Measurements from ENCODE around the gene SAPCD1. TPM values are rescaled to one million over a fixed set of nuclear protein-coding genes. Genes with fewer than 3 reads are reported as not detected.

SAPCD1 gene
- total and polyA plus RNA-seq, 10 of the 15 experiments (the other 5 are each of a cell fraction or from before 2014, with no cell fraction given) = 1.6 to 13.0 (median 5.4) TPM

GRCh38 chr6:31732029-31732428 lies 30.4 kb upstream of the SAPCD1 start:
- Histone ChIP-seq H3K27ac (ENCODE audit: control insufficient read depth, insufficient read depth) (no peak overlapping the region), H3K27me3 (replicated peaks in 1 of 2; ENCODE audit: control insufficient read depth in 2 of 2, insufficient read depth in 2 of 2, low read length in 1 of 2) (no peaks in the 10 kb centered on the region), H2AFZ (ENCODE audit: control insufficient read depth, low read depth, low read length) (no peak overlapping the region), H3K9me3 (replicated peaks; ENCODE audit: control insufficient read depth, insufficient read depth, low read length) (no peaks in the 10 kb centered on the region), H4K20me1 (ENCODE audit: control insufficient read depth, insufficient read depth) (0 out of 2 replicates have a peak, but pooled peaks cover 4% of the 10 kb centered on the region), H3K4me1 (ENCODE audit: control insufficient read depth, insufficient read depth, low read length) (peaks cover 35% of the 10 kb centered on the region), H3K79me2 (ENCODE audit: control insufficient read depth, insufficient read depth, low read length) (peaks cover 40% of the 10 kb centered on the region), H3K9ac (ENCODE audit: control insufficient read depth, insufficient read depth, low read length) (no peak overlapping the region), H3K4me2 (ENCODE audit: control insufficient read depth, insufficient read depth) (no peak overlapping the region), H3K36me3 (ENCODE audit: control insufficient read depth in 2 of 2, insufficient read depth in 2 of 2, low read length in 1 of 2) (peaks cover 6 to 15% of the 10 kb centered on the region in 2 experiments; a peak in 3 of 4 replicates), H3K4me3 (no peak overlapping the region)
- ChIA-PET POLR2A (interaction anchor here (0.6 to 9.7 kb wide), 7 partner anchors 26 to 614 kb away, joined by 3 to 158 read pairs (median 3); partner anchors contain the start of genes HSPA1B and LY6G6F), RAD21 (ENCODE audit: unreplicated experiment) (interaction anchor here (1.7 to 2.5 kb wide), 2 partner anchors 29 to 38 kb away, joined by 4 to 9 read pairs; partner anchors contain the start of gene ABHD16A), CTCF (interaction anchor here (0.9 to 15.8 kb wide), 8 partner anchors 16 to 221 kb away, joined by 3 to 208 read pairs (median 4); partner anchors contain the start of genes HSPA1B and LSM2), SMC1A (ENCODE audit: uncharacterized antibody, unreplicated experiment) (interaction anchor here (0.9 to 3.9 kb wide), 6 partner anchors 9 to 101 kb away, joined by 3 to 41 read pairs (median 4); partner anchors contain the start of gene LSM2)
- intact Hi-C loops (cut with micrococcal nuclease; ENCODE audit: unreplicated experiment) = loop anchor here (5.0 kb wide), 1 partner anchor 50 kb away; the partner anchor contains the start of gene LY6G5C
- DNase-seq (ENCODE audit: low read depth, low spot score) (no peak), ATAC-seq (no peak), FAIRE-seq (no peak)
- in situ Hi-C loops (cut with MboI) = no loop called here
- BruUV-seq (replicated peaks) = no TSS peak
- 54% methylated on average over 3 of the region's 3 CpGs for WGBS (ENCODE audit: insufficient coverage, insufficient replicate concordance, low lambda C conversion rate, missing lambda C conversion rate)
- no peak for TF ChIP-seq RUNX3 (IDR thresholded peaks at IDR 0.05; ENCODE audit: low read length)
- TF ChIP-seq, protein P1, sequence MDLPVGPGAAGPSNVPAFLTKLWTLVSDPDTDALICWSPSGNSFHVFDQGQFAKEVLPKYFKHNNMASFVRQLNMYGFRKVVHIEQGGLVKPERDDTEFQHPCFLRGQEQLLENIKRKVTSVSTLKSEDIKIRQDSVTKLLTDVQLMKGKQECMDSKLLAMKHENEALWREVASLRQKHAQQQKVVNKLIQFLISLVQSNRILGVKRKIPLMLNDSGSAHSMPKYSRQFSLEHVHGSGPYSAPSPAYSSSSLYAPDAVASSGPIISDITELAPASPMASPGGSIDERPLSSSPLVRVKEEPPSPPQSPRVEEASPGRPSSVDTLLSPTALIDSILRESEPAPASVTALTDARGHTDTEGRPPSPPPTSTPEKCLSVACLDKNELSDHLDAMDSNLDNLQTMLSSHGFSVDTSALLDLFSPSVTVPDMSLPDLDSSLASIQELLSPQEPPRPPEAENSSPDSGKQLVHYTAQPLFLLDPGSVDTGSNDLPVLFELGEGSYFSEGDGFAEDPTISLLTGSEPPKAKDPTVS (IDR thresholded peaks at IDR 0.05; ENCODE audit: low read depth, low read length) = no peak
- TF ChIP-seq SIN3A (IDR thresholded peaks at IDR 0.05; ENCODE audit: low read depth, low read length) = no peak
- no peak for TF ChIP-seq KAT2A (conservative IDR thresholded peaks at IDR 0.05; ENCODE audit: control insufficient read depth, low read depth, low read length)
- no peak for TF ChIP-seq SPI1 (IDR thresholded peaks at IDR 0.05; ENCODE audit: borderline replicate concordance, insufficient read depth, low read depth, low read length)
- no peak for TF ChIP-seq SMARCA5 (IDR thresholded peaks at IDR 0.05)
- TF ChIP-seq, protein P2, sequence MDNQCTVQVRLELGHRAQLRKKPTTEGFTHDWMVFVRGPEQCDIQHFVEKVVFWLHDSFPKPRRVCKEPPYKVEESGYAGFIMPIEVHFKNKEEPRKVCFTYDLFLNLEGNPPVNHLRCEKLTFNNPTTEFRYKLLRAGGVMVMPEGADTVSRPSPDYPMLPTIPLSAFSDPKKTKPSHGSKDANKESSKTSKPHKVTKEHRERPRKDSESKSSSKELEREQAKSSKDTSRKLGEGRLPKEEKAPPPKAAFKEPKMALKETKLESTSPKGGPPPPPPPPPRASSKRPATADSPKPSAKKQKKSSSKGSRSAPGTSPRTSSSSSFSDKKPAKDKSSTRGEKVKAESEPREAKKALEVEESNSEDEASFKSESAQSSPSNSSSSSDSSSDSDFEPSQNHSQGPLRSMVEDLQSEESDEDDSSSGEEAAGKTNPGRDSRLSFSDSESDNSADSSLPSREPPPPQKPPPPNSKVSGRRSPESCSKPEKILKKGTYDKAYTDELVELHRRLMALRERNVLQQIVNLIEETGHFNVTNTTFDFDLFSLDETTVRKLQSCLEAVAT (IDR thresholded peaks at IDR 0.05) = no peak
- TF ChIP-seq CHD4 (IDR thresholded peaks at IDR 0.05) = no peak
- TF ChIP-seq, protein P3, sequence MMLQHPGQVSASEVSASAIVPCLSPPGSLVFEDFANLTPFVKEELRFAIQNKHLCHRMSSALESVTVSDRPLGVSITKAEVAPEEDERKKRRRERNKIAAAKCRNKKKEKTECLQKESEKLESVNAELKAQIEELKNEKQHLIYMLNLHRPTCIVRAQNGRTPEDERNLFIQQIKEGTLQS (IDR thresholded peaks at IDR 0.05; ENCODE audit: borderline replicate concordance, extremely low read depth, low read depth, low read length) = no peak
- TF ChIP-seq ZBTB33 (IDR thresholded peaks at IDR 0.05) = no peak
- no peak for TF ChIP-seq NR2C1 (IDR thresholded peaks at IDR 0.05)
- no peak for TF ChIP-seq EZH2 (IDR thresholded peaks at IDR 0.05; ENCODE audit: borderline replicate concordance, control insufficient read depth, low read depth, low read length)
- no peak for TF ChIP-seq HDAC6 (IDR thresholded peaks at IDR 0.05; ENCODE audit: unreplicated experiment)
- no peak for TF ChIP-seq SUPT20H (IDR thresholded peaks at IDR 0.05; ENCODE audit: borderline replicate concordance, control insufficient read depth, low read depth, low read length)
- TF ChIP-seq POLR2AphosphoS5 (IDR thresholded peaks at IDR 0.05; ENCODE audit: low read length) = no peak
- no peak for TF ChIP-seq PAX5 (IDR thresholded peaks at IDR 0.05; ENCODE audit: borderline replicate concordance, low read depth, low read length)
- no peak for TF ChIP-seq MYC (IDR thresholded peaks at IDR 0.05; ENCODE audit: insufficient read depth, insufficient read length, insufficient replicate concordance, low read length, severe bottlenecking)

All from GM12878 (cell line).